Fibroblast of peridontal ligament (primary cell): ENCODE results near the gene VKORC1L1.
"Not testable (repeated sequence)": the region's sequence is repeated elsewhere in the genome, so short reads cannot be mapped to it uniquely, and the experiment has no call there.

Experiments
- DNase-seq: peaks from one replicate; pipeline ENCODE4 v3.0.0-alpha.2; 2010; ENCODE audit errors: extremely low read depth

Gene VKORC1L1

DNA sequence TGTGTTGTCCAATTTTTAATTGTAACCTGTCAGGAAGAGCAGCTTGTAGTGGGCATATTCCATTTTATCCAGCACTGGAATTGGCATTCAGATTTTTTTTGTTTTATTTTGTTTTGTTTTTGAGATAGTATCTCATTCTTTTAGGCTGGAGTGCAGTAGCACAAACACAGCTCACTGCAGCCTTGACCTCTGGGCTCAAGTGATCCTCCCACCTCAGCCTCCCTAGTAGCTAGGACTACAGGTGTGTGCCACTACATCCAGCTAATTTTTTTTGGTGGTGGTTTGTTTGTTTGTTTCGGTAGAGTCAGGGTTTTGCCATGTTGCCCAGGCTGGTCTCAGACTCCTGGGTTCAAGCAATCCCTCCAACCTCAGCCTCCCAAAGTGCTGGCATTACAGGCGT, 64.4 kb downstream of the VKORC1L1 start:
- no peak for DNase-seq

DNA sequence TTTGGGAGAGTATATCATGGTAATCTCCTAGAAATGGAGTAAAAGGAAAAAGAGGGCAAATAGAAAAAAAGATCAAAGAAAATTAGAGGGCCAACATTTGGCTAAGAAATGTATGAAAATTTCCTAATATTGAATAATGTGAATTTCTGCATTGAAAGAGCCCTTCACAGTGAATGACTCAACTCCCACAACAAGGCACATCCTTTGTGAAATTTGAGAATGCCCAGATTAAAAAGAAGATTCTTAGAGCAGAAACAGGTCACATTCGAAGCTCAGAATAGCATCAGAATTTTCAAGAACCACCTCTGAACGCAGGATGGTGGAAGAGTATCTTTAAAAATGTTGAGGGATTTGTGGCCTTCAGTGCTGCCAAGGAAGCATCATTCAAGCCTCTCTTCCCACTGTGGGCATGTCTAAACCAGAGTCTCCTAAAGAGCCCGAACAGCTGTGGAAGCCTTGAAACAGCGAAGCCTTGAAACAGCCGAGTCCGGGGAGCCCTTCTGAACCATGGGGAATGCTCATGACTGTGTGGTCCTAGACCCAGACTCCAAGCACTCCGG, 65.5 kb downstream of the VKORC1L1 start:
- DNase-seq = peak; percentile 31

DNA sequence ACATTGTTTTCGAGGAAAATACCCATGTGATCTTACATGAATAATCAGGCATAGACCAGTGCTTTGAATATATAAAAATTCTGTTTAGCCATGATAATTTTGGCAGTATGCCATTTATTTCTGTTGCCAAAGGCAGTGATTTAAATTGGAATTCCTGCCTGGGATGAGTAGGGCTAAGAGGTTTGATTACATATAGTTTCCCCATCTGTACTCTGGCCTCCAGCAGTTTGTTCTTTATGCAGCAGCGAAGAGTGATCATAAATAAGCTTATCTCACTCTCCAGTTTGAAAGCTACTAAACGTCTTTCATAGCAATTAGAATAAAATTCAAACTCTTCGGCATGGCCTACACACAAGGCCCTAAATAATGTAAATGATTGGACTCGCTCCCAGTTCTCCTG, 72.9 kb downstream of the VKORC1L1 start:
- not testable (repeated sequence) for DNase-seq

DNA sequence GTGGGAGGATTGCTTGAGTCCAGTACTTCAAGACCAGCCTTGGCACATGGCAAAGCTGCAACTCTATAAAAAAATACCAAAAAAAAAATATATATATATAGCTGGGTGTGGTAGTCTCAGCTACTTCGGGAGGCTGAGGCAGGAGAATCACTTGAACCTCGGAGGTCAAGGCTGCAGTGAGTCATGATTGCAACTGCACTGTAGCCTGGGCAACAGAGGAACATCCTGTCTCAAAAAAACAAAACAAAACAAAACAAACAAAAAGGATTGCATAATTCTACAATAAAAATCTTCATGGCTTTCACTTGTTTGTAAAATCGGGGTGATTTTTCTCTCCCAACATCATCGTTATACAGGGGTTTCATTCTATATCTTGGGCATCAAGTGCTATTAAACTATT, 74.0 kb downstream of the VKORC1L1 start:
- DNase-seq = peak; percentile 35

DNA sequence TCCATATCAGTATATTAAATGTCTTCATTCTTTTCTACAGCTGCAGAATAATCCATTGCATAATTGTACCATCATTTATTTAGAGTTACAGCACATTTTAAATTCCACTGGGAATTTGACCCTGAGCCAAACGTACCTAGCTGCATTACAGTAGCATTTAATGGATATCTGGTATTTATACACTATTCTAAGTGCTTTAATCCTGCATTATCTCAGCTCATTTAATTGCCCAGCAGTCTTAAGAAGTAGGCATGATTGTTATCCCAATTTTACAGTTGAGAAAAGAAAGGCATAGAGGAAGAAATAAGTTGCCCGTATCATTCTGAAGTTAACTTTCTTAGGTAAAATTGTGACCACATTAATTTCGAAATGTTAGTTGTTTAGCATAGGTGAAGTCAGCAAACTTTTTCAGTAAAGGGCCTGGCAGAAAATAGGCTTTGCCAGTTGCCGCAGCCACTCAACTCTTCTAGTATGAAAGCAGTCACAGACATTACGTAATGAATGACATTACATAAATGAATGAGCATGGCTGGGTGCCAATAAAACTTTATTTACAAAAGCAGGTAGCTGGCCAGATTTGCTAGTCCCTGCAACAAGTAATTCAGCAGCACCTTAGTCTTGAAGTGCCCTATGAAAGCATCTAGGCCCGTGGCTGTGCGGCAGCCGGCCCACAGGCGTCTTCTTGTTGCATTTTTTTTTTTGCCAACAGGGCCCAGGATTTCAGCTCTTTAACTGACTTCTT, 79.1 kb downstream of the VKORC1L1 start:
- no peak for DNase-seq

DNA sequence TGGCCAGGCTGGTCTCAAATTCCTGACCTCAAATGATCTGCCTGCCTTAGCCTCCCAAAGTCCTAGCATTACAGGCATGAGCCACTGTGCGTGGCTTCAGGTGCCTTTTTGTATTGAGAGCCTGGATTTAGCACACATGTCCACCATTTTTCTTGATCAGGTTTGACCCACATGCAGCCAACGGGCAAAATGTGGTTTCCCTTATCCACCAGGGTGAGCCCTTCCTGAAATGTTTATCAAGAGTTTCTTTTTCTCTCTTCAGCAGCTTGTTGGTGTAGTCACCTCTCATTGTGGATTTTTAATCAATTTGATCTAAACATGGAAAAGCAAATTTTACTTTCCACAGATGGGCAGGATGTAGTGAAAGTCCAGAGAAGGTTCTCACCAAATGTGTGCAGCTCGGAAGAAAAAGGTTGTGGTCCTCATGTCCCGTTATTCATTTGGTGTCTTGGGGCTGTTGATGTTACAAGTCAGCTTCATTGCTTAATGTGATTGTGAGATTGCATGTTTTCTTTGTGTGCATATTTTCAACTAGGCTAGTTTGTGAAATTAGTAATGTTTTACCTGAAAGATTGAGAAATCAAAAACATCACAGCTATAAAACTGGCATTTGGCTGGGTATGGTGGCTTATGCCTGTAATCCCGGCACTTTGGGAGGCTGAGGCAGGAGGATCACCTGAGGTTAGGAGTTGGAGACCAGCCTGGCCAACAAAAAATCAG, 80.3 kb downstream of the VKORC1L1 start:
- DNase-seq = no peak

DNA sequence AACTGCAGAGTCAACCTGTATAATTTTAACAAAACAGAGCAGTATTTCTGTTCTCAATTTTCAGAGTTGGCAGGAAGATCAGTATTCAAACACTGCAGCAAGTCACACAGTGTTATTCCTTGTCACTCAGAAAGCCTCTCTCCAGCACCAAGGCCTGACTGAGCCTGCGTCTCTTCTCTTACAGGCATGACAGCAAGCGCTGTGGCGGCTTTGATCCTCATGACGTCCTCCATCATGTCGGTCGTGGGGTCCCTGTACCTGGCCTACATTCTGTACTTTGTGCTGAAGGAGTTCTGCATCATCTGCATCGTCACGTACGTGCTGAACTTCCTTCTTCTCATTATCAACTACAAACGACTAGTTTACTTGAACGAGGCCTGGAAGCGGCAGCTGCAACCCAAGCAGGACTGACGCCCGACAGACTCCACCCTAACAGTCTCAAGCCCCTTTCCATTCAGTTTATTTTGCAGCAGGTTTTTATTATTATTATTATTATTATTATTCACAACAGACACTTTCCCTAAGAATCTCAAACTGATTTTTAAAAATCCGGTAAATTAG, 81.1 kb downstream of the VKORC1L1 start:
- DNase-seq = no peak

DNA sequence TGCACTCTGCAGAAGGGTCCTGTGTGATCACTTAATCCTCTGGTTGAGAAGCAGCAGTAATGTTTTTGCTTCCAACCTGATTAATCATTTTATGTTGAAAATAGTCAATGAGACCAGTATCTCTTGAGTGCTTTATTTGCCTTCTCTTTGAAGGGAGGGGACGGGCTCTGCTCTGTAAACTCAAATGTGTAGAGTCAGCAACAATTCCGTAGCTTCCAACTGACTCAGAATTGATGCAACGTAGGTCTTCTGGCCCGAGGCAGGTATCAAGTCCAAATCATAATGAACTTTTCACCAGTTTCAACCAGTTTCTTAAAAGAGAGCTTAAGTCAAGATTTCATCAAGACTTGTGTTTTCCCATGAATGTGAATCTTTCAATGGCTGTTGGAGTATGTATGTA, 82.8 kb downstream of the VKORC1L1 start:
- no peak for DNase-seq

DNA sequence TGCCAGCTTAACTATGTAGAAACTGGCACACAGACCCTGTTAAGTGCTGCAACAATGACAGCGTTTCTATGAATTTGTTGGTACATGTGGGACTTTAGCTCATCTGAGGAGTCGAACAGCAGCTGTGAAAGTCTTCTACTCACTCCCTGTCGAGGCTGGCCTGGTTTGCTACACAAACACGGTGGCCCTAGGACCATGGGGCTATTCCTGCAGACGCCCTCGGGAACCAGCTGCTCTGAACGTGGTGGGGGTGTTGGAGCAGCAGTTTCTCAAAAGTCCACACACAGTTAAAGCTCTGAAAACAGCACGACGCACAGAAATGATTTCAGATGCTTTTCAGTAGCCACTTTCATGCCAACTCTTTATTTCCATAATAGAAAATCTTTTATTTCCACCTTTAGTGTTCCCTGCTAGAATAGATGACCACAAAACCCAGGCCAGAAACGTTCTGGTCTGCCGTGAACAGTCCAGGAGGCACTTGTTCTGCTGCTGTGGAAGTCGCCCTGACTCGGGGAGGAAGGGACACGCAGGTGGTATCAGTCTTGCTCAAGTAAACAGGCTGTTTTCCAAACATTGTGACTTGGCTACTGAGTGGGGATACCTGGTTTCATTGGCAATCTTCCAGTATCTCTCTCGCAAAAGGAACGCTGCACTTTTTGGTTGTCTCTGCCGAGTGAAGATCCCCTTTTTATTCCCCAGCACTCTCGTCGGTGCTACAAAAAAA, 87.6 kb downstream of the VKORC1L1 start:
- DNase-seq = no peak

DNA sequence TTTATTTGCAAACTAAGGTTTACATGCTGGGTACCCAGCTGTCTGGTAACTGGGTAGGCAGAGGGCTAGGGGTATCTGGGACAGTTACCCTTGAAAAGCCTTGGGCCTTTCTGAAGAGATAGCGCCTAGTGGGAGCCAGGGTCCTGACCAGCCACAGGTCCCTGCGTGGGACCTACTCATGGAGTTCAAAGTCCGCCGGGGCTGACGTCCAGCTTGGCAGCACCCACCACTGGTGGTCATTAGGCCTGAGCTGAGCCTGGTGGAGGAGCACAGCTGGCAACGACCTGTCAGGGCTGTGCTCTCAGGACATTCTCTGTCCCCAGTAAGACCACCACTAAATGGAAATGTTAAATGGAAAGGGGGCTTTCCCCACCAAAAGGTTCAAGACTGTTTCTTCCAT, 89.2 kb downstream of the VKORC1L1 start:
- DNase-seq = no peak

DNA sequence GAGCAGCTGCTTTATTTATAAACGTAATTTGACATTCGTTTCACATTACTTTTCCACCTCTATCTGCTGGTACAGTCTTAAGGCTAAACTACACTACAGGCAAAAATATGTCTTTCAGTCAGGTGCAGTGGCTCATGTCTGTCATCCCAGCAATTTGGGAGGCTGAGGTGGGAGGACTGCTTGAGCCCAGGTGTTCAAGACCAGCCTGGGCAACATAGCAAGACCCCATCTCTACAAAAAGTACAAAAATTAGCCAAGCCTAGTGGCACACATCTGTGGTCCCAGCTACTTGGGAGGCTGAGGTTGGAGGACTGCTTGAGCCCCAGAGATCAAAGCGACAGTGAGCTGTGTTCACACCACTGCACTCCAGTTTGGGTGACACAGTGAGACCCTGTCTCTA, 91.8 kb downstream of the VKORC1L1 start:
- DNase-seq = not testable (repeated sequence)

DNA sequence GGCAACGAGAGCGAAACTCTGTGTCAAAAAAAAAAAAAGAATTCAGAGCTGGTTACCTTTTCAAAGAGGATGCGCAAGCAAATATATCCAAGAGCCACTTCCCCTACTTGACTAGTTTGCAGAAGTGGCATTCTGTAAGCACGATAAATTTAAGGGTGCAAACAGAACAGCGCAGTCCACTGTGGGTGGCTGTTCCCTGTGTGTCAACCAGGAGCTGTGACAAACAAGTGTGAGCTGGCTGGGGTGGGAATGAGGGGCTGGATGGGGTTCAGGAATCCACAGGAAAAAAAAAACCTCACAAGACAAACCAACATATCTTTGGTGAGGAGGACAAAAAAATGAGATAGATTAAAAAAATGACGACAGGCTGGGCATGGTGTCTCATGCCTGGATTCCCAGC, 93.3 kb downstream of the VKORC1L1 start:
- no peak for DNase-seq

DNA sequence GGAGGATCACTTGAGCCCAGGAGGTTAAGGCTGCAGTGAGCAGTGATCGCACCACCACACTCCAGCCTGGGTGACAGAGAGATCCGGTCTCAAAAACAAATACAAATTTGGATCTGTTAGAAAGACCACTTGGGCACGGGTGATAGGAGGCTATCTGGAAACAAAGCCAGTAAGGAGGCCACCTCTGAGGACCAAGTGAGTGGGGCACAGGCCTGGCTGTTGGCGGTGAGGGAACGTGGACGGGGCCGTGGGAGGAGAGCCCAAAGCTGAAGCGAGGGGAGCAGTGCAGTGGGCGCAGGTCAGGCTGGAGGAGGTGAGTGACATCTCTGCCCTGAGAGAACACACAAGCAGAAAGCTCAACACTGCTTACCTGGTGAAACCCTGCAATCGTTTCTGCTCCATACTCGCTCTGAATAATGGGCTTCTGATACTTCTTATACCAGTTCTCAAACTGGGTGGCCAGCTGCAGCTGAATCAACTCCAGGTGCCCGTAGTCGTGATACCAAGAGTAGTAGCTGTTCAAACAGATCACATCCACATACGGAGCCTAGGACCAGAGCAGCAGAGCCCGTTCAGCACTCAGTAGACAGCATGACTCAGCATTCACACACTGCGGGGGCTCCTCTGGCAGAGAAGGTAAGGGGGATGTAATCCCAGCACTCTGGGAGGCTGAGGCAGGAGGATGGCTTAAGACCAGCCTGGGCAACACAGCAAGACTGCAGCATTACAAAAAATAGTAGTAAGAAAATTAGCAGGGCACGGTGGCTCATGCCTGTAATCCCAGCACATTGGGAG, 94.7 kb downstream of the VKORC1L1 start:
- DNase-seq = no peak

DNA sequence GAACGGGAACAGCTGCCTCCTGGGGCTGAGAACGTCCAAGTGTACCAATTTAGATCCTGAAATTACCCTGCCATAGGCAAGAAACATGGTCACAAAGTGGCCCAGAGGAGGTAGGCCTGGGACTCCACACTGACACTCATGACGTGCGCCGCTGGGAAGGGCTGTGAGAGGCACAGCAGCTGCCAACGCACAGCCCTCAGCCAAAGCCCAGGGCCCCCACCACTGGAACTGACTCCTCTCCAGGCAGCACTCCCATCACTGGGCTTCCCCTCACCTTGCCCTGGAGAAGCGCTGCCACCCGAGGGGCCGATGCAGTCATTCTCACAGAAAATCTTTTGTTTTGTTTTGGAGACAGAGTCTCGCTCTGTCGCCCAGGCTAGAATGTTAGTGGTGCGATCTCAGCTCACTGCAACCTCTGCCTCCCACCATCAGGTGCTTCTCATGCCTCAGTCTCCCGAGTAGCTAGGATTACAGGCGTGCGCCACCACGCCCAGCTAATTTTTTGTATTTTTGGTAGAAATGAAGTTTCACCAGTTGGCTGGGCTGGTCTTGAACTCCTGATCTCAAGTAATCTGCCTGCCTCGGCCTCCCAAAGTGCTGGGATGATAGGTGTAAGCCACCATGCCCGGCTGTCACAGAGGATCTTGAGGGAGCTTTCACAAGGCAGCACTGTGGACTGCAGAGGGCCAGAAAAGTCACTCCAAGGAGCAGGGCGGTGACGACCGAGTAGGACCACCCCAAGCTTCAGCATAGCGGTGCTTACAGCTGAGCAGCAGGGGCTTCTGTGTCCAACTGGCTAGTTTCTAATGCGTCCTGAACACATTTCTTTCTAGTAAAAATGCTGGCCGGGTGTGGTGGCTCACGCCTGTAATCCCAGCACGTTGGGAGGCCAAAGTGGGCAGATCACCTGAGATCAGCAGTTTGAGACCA, 95.6 kb downstream of the VKORC1L1 start:
- no peak for DNase-seq

DNA sequence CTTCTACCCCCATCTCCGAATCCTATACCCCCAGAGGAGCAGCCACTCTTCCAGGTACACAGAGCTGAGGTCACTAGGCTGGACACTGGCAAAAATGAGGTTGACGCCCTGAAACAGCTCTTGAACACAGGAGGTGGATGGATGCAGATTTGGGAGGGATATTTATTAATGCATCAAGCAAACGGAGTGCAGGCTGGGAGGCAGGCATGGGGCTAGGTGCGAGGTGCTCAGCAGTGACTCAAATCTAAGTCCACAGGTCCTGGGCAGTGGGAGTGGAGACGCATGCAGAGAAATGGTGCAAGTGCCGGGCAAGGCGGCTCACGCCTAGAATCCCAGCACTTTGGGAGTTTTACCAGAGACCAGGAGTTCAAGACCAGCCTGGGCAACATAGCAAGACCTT, 98.1 kb downstream of the VKORC1L1 start:
- no peak for DNase-seq

DNA sequence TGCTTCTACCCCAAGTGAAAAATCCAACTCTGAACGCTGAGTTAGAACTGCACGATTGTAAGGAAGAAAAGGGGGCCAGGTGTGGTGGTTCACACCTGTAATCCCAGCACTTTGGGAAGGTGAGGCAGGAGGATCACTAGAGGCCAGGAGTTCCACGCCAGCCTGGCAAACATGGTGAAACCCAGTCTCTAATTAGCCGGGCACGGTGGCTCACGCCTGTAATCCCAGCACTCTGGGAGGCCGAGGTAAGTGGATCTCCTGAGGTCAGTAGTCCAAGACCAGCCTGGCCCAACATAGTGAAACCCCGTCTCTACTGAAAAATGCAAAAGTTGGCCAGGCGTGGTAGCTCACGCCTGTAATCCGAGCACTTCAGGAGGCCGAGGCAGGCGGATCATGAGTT, 100.1 kb downstream of the VKORC1L1 start:
- no peak for DNase-seq

DNA sequence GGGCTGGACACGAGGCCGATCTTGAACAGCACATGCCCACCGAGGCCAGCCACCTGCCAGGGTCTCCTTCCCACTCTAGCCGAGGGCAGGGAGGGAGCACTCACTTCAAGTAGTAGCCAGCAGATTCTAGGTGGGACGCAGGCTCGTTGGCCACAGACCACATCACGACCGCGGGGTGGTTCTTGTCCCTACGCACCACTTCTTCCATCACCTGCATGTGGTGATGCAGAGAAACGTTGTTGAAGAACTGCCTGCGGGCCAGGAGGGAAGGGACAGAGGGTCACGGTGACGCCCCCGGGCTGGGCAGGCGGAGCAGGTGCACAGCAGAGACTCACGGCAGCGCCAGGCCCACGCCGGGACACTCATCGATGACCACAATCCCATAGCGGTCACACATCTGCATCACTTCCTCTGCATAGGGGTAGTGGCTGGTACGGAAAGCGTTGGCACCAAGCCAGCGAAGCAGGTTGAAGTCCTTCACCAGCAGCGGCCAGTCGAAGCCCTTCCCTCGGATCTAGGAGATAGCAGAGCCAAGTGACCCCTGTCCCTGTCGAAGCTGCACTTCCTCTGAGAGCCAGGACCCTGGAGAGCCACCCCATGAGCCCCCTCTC, 101.4 kb downstream of the VKORC1L1 start:
- no peak for DNase-seq

DNA sequence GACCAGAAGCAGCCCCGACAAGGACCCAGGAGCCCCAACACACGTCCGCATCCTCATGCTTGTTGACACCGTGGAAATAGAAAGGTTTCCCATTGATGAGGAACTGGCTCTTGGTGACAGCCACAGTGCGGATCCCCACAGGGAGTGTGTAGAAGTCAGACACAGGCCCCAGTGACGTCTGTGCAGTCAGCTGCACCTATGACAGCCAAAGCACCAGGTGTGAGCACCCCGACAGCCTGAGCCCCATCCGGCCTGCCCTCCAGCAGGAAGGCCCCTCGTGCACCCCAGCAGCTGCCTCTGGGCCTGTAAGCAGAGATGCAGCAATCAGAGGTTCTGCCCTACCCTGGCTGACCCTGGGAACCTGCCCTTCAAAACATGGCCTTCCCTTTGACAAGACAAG, 102.0 kb downstream of the VKORC1L1 start:
- no peak for DNase-seq

DNA sequence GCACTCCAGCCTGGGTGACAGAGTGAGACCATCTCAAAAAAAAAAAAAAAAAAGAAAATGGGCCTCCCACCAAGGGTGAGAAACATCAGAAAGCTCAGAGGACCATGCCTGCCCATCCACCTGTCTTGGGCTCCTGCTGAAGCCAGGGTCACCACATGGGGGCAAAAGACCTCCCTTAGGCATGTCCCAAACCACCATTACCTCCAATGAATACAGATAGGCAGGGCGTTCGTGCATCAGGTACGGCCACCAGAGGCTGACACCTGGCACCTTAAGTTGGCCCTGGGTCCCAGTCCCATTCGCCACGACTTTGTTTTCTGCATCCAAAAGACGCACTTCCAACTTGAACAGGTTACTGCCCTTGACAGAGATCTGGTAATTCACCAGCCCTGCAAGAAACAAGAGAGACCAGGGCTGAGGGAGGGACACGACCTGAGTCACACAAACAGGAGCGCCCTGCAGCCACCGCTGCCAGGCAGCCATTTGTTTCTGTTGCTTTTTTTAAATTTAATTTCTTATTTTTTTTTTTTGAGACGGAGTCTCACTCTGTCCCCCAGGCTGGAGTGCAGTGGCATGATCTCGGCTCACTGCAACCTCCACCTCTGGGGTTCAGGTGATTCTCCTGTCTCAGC, 103.1 kb downstream of the VKORC1L1 start:
- no peak for DNase-seq
